Measurements from ENCODE around the gene IFITM10. TPM values are rescaled to one million over a fixed set of nuclear protein-coding genes. Genes with fewer than 3 reads are reported as not detected.

Gene IFITM10
- total and polyA plus RNA-seq, 9 of the 15 experiments (the other 6 are each of a cell fraction or from before 2014, with no cell fraction given), result 0.08 to 0.13 (median 0.09) TPM; not detected in 6

DNA sequence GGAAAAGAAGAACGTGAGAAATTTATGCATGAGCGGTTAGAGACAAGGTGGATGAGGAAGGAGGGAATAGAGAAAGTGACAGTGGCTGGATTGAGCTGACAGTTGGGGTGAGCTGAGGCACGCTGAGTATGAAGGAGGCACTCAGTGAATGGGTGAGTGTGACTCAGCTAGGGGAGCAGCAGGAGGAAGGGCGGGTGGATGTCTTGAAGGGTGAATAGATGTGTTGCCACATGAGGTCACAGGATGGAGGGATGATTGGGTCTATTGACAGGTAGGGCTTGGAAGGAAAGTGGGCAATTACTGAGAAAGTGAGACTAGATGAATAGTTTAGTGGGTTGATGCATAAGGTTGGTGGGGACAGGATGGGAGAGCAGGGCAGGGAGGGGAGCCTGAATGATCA, 8.0 kb downstream of the IFITM10 start:
- Histone ChIP-seq H3K36me3 (ENCODE audit: control insufficient read depth, insufficient read depth, low read length) (no peaks in the 10 kb centered on the region), H3K4me1 (replicated peaks in 1 of 2; ENCODE audit: control insufficient read depth in 2 of 2, insufficient read depth in 2 of 2, low read length in 2 of 2) (peaks cover 0 to 5% of the 10 kb centered on the region in 2 experiments; a peak in 1 of 5 replicates), H3K9ac (ENCODE audit: insufficient read depth in 1 of 2, low read depth in 2 of 2, low read length in 2 of 2) (no peak overlapping the region), H3K27ac (ENCODE audit: extremely low read depth, low read depth, low read length) (no peak overlapping the region), H2AFZ (ENCODE audit: low read depth, low read length) (no peak overlapping the region), H3K4me3 (no peak overlapping the region), H3K9me1 (ENCODE audit: control insufficient read depth, insufficient read depth, low read length) (no peaks in the 10 kb centered on the region), H3K4me2 (ENCODE audit: insufficient read depth, low read length) (no peak overlapping the region), H4K20me1 (replicated peaks; ENCODE audit: control insufficient read depth, insufficient read depth, low read length) (0 out of 2 replicates have a peak, but pooled peaks cover 4% of the 10 kb centered on the region), H3K27me3 (ENCODE audit: control insufficient read depth in 2 of 2, insufficient read depth in 2 of 2, low read length in 2 of 2) (peaks cover 5 to 24% of the 10 kb centered on the region in 2 experiments; a peak in 3 of 5 replicates), H3K9me3 (replicated peaks; ENCODE audit: control insufficient read depth, insufficient read depth, low read depth, low read length) (peaks cover 8% of the 10 kb centered on the region), H3K79me2 (ENCODE audit: control insufficient read depth, insufficient read depth, low read length) (no peaks in the 10 kb centered on the region)
- in situ Hi-C loops (cut with MboI), result no loop called here
- DNase-seq (ENCODE audit: extremely low read depth in 1 of 4, low spot score in 3 of 4) (no peak), FAIRE-seq (no peak), ATAC-seq (no peak)
- intact Hi-C loops (cut with micrococcal nuclease), result no loop called here
- ChIA-PET CTCF (ENCODE audit: low intra/inter-chr PET ratio) (no interaction called here), POLR2A (no interaction called here)
- WGBS (ENCODE audit: insufficient coverage, low coverage, missing lambda C conversion rate), result 0% methylated on average over 4 of the region's 4 CpGs
- TF ChIP-seq PTBP1 (IDR thresholded peaks at IDR 0.05; ENCODE audit: low read depth, low read length) (no peak), IFI16 (CRISPR knock-in tag; IDR thresholded peaks at IDR 0.05) (no peak), BMI1 (IDR thresholded peaks at IDR 0.05; ENCODE audit: low read length) (no peak), SP1 (CRISPR knock-in tag; IDR thresholded peaks at IDR 0.05) (no peak), ZNF778 (CRISPR knock-in tag; IDR thresholded peaks at IDR 0.05) (no peak), ZSCAN29 (IDR thresholded peaks at IDR 0.05) (no peak)
- TF ChIP-seq, protein P1, sequence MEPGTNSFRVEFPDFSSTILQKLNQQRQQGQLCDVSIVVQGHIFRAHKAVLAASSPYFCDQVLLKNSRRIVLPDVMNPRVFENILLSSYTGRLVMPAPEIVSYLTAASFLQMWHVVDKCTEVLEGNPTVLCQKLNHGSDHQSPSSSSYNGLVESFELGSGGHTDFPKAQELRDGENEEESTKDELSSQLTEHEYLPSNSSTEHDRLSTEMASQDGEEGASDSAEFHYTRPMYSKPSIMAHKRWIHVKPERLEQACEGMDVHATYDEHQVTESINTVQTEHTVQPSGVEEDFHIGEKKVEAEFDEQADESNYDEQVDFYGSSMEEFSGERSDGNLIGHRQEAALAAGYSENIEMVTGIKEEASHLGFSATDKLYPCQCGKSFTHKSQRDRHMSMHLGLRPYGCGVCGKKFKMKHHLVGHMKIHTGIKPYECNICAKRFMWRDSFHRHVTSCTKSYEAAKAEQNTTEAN (CRISPR knock-in tag; IDR thresholded peaks at IDR 0.05), result no peak
- TF ChIP-seq, protein P2, sequence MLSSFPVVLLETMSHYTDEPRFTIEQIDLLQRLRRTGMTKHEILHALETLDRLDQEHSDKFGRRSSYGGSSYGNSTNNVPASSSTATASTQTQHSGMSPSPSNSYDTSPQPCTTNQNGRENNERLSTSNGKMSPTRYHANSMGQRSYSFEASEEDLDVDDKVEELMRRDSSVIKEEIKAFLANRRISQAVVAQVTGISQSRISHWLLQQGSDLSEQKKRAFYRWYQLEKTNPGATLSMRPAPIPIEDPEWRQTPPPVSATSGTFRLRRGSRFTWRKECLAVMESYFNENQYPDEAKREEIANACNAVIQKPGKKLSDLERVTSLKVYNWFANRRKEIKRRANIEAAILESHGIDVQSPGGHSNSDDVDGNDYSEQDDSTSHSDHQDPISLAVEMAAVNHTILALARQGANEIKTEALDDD (IDR thresholded peaks at IDR 0.05), result no peak
- no TSS peak for BruUV-seq (replicated peaks)

Data from K562 (cell line).